UCSD-AML1 (cell line): ENCODE data around the gene AKAP10.
"Not testable (repeated sequence)": the region's sequence is repeated elsewhere in the genome, so short reads cannot be mapped to it uniquely, and the experiment has no call there.

Source experiments
- DNase-seq: peaks from one replicate; lab custom pipeline; 2025; ENCODE audit not compliant: unreplicated experiment; lab: John Stamatoyannopoulos, UW

The AKAP10 gene

GRCh38 chr17:19979917-19980770 is 2.5 kb upstream of the AKAP10 start:
- peak; percentile 26 for DNase-seq

- DNase-seq, result no peak
Observed at GRCh38 chr17:19978805-19979211, 1.2 kb upstream of the AKAP10 start.

GRCh38 chr17:19978209-19978802 is 678 bp upstream of the AKAP10 start:
- DNase-seq, result no peak

- DNase-seq, result no peak
Observed at GRCh38 chr17:19975601-19976000, 2.0 kb downstream of the AKAP10 start.

GRCh38 chr17:19973156-19973555 is 4.5 kb downstream of the AKAP10 start:
- DNase-seq, result no peak

DNA sequence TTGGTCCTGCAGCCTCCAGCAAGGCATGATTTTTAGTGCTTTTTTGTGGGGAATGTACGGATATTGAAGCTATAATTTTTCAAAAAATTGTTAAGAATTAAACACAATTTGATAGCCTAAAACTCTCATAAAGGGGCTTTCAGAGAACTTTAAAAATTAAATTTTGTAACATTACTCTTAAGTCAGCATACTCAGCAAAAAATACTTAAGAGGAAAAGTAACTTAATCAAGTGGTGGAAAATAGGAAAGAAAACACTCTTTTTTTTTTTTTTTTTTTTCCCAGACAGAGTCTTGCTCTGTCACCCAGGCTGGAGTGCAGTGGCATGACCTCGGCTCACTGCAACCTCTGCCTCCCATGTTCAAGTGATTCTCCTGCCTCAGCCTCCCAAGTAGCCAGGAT is 14.7 kb downstream of the AKAP10 start:
- not testable (repeated sequence) for DNase-seq

DNA sequence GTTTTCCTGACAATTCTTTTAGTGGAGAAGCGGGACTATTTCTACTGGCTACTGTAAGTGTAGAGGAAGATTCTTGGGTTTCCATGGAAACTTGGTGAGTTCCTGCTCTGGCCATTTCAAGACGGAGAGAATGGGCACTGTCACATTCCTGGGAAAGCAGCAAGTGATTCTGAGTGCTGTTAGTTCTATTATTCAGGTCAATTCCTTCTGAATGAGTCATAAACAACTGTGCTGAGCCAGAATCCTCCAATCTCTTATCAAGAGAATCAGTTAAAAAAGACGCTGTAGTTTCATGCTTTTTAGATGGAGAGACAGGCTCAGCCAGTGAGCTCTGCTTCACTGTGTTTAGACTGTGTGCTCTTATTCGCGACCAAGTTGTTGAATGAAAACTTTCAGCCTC is 19.6 kb downstream of the AKAP10 start:
- no peak for DNase-seq

DNA sequence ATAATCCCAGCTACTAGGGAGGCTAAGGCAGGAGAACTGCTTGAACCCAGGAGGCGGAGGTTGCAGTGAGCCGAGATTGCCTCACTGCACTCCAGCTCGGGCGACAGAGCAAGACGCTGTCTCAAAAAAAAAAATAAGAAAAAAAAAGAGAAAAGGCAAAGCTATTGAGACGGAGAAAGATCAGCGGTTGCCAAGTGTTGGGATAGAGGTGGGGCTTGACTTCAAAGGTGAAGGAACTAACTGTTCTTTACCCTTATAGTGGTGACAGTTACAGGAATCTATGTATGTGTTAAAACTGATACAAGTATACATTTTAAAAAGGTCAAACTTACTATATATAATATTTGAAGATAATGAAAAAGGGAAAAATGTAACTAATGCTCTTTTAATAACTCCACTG is 22.5 kb downstream of the AKAP10 start:
- no peak for DNase-seq

GRCh38 chr17:19951411-19951810 is 26.2 kb downstream of the AKAP10 start:
- DNase-seq, result not testable (repeated sequence)

- not testable (repeated sequence) for DNase-seq
Observed at GRCh38 chr17:19950624-19951195, 26.9 kb downstream of the AKAP10 start.

DNA sequence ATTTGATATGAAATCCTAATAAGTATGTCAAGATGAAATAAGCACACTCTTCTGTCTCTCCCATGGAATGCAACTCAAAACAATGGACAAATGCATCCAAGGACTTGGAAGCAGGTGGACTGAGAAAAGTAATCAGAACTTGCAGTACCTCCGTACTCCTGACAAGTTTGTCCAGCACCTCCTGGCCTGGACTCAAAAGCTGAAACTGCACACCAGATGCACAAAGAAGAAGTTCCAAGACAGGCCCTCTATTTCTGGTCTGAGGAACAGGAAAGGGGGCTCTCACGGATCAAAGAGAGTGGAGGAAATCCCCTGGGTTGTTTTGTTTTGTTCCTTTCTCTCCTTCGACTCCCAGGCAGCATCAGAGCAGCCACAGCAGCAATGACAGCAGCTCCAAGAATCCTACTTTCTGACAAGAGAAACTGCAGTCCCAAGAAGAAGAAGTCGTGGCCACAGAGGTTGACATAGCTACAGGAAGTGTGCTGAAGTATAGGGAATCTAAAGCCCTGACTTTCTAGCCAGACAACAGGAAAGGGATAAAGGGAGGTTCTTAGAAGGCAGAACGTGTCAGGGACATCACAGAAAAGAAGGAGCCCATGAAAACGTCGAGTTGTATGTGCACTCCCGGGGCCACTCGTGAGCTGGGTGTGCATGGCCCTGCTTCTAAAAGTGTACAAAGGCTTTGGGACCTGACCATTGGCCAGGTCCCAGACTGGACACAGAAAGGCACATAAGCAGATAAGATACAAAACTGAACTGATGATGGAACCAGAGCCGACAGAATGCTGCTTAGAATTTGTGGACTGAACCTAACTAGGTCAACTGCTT is 29.3 kb downstream of the AKAP10 start:
- no peak for DNase-seq

DNA sequence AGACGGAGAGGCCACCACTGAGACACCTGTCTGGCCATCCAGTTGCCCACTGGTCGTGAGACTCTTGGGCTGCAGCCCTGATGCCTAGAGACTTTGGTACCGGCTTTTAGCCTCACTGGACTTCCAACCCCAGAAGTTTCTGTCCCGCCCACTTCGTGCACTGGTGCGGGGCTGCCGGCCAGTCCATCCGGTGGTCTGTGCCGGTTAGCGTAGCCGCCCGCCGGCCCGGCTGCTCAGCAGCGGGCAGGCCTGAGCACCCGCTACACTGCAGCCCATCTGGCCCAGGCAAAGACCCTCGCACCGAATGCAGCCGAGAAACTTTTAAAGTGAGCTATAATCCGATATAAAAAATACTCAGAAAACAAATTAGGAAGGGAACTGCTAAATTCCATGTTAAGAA is 30.7 kb downstream of the AKAP10 start:
- DNase-seq, result no peak

- DNase-seq, result no peak
Observed at GRCh38 chr17:19945009-19945626, 32.5 kb downstream of the AKAP10 start.

DNA sequence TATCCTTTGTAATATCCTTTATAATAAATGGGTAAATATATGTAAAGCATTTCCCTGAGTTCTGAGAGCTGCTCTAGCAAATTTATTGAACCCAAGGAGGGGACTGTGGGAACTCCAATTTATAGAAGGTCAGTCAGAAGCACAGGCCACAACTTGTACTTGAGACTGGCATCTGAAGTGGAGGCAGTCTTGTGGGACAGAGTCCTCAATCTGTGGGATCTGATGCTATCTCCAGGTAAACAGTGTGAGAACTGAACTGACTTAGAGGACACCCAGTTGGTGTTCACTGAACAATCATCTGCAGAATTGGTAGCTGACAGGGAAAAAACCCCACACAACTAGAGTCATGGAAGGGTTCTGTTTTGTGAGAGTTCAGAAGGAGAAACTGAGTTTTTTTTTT is 34.0 kb downstream of the AKAP10 start:
- DNase-seq, result no peak

DNA sequence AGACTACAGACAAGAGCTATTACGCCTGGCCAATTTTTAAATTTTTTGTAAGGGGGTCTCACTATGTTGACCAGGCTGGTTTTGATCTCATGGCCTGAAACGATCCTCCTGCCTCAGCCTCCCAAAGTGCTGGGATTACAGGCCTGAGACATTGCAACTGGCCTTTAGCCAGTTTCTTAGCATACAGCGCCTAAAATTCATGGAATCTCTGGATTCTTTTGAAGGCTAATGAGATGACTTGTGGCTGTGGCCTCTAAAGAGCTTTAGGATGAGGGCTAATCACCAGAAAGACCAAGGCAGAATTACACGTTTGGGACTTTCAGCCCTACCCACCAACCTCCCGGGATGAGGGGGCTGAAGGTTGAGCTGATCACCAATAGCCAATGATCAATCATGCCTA is 34.6 kb downstream of the AKAP10 start:
- no peak for DNase-seq

GRCh38 chr17:19940722-19941464 is 36.7 kb downstream of the AKAP10 start:
- no peak for DNase-seq

GRCh38 chr17:19939993-19940721 is 37.5 kb downstream of the AKAP10 start:
- DNase-seq, result no peak

DNA sequence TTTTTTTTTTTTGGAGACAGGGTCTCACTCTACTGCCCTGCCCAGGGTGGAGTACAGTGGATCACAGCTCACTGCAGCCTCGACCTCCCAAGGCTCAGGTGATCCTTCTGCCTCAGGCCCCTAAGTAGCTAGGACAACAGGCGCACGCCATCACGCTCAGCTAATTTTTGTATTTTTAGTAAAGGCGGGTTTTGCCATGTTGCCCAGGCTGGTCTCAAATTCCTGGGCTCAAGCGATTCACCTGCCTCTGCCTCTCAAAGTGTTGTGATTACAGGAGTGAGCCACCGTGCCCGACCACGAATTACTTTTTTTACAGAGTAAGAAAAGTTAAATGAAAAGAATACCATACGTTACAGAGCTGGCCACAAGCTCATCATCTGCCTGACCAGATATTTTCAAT is 38.9 kb downstream of the AKAP10 start:
- no peak for DNase-seq

GRCh38 chr17:19937522-19937921 is 40.1 kb downstream of the AKAP10 start:
- no peak for DNase-seq

DNA sequence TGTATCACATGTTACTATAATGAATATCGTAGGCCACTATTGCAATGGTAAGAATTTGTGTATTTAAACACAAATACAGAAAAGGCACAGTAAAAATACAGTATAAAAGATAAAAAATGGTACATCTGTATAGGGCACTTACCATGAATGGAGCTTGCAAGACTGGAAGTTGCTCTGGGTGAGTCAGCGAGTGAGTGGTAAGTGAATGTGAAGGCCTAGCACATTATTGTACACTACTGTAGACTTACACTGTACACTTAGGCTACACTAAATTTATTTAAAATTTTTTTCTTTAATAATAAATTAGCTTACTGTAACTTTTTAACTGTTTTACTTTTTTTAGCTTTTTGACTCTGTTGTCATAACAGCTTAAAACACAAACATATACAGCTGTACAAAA is 42.5 kb downstream of the AKAP10 start:
- DNase-seq, result no peak
